ENCODE data around the gene BAIAP2L1.
A peak's percentile ranks its signal among the peaks of the same experiment; 100 is the strongest.

- TF ChIP-seq, protein P1, sequence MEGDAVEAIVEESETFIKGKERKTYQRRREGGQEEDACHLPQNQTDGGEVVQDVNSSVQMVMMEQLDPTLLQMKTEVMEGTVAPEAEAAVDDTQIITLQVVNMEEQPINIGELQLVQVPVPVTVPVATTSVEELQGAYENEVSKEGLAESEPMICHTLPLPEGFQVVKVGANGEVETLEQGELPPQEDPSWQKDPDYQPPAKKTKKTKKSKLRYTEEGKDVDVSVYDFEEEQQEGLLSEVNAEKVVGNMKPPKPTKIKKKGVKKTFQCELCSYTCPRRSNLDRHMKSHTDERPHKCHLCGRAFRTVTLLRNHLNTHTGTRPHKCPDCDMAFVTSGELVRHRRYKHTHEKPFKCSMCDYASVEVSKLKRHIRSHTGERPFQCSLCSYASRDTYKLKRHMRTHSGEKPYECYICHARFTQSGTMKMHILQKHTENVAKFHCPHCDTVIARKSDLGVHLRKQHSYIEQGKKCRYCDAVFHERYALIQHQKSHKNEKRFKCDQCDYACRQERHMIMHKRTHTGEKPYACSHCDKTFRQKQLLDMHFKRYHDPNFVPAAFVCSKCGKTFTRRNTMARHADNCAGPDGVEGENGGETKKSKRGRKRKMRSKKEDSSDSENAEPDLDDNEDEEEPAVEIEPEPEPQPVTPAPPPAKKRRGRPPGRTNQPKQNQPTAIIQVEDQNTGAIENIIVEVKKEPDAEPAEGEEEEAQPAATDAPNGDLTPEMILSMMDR (IDR thresholded peaks at IDR 0.05 in 2 of 3, conservative IDR thresholded peaks at IDR 0.05 in 1 of 3; ENCODE audit: insufficient read depth in 2 of 3, low read depth in 1 of 3, low read length in 3 of 3): peak; percentile 97 to 99 (median 99)
- TF ChIP-seq, protein P2, sequence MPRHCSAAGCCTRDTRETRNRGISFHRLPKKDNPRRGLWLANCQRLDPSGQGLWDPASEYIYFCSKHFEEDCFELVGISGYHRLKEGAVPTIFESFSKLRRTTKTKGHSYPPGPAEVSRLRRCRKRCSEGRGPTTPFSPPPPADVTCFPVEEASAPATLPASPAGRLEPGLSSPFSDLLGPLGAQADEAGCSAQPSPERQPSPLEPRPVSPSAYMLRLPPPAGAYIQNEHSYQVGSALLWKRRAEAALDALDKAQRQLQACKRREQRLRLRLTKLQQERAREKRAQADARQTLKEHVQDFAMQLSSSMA (CRISPR knock-in tag; IDR thresholded peaks at IDR 0.05): no peak
- no peak for TF ChIP-seq ZNF280B (CRISPR knock-in tag; IDR thresholded peaks at IDR 0.05)
- TF ChIP-seq GABPA (tag; conservative IDR thresholded peaks at IDR 0.05; ENCODE audit: low read depth): no peak
These were observed 20.2 kb upstream of the BAIAP2L1 start for GRCh38 chr7:98420966-98421612.
